GM12892 (cell line): ENCODE results near the gene TMEM11.

Experiments used
- POLR2A ChIP-seq: IDR thresholded peaks from 2 replicates; pipeline ENCODE4 v1.6.1; 2011; ENCODE audit warnings: low read depth, low read length, control low read depth
- TAF1 ChIP-seq: IDR thresholded peaks from 2 replicates; pipeline ENCODE4 v1.6.1; 2011; ENCODE audit warnings: low read depth, mild to moderate bottlenecking, control low read depth, low read length, borderline replicate concordance

GRCh38 chr17:21164620-21165019, 49.3 kb downstream of the TMEM11 start:
- TF ChIP-seq TAF1 (no peak), POLR2A (no peak)
